ENCODE results near the gene TRIM42. TPM values are rescaled to one million over a fixed set of nuclear protein-coding genes. Genes with fewer than 3 reads are reported as not detected.

TRIM42 gene
- total and polyA plus RNA-seq, 2 donors from 2014 or later: not detected

DNA sequence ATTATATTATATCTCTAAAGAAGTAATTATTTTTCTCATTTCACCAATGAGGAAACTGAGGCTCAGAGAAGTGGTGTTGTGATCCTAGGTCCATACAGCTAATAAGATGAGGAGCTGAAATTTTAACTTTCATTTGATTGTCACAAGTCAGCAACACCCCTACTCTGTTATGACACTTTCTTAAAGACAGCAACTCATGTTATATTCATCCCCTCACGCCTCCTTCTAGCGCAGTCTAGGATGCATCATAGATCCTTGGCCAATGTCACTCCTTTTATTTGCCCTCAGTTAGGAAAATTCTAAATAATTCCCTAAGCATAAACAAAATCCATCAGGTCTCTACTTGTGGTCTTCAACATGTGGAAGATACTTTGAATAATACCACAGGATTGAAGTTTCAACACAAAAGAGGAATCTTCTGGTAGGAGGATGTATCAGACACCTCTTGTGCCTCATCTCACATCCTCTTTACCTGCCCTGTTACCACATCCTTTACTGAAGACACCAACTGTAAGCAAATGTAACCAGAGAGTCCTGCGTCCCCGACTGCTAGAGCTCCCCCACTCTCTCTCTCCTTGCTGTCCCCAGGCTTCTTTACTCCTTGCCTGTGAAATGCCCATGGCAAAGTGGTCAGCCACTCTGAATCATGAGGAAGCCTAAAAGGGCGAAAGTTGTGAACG, 53.7 kb downstream of the TRIM42 start:
- no peak overlapping the region for H3K9ac ChIP-seq (ENCODE audit: low read length in 3 of 3)
- no peaks in the 10 kb centered on the region for H3K36me3 ChIP-seq (ENCODE audit: control insufficient read depth in 2 of 3, insufficient read depth in 3 of 3, low read length in 3 of 3)
- no peaks in the 10 kb centered on the region for H3K9me3 ChIP-seq (ENCODE audit: control insufficient read depth in 2 of 3, insufficient read depth in 1 of 3, low read length in 3 of 3)
- peaks cover 0 to 2% (median 0%) of the 10 kb centered on the region in 3 donors for H3K4me1 ChIP-seq (ENCODE audit: control insufficient read depth in 2 of 3, insufficient read depth in 2 of 3, low read depth in 1 of 3, low read length in 3 of 3)
- no peak for DNase-seq
- TF ChIP-seq, protein P1, sequence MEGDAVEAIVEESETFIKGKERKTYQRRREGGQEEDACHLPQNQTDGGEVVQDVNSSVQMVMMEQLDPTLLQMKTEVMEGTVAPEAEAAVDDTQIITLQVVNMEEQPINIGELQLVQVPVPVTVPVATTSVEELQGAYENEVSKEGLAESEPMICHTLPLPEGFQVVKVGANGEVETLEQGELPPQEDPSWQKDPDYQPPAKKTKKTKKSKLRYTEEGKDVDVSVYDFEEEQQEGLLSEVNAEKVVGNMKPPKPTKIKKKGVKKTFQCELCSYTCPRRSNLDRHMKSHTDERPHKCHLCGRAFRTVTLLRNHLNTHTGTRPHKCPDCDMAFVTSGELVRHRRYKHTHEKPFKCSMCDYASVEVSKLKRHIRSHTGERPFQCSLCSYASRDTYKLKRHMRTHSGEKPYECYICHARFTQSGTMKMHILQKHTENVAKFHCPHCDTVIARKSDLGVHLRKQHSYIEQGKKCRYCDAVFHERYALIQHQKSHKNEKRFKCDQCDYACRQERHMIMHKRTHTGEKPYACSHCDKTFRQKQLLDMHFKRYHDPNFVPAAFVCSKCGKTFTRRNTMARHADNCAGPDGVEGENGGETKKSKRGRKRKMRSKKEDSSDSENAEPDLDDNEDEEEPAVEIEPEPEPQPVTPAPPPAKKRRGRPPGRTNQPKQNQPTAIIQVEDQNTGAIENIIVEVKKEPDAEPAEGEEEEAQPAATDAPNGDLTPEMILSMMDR (IDR thresholded peaks at IDR 0.05; ENCODE audit: borderline replicate concordance, extremely low read depth, insufficient read depth): no peak
- H3K27ac ChIP-seq (ENCODE audit: low read depth in 2 of 2, low read length in 2 of 2): no peak overlapping the region
- FAIRE-seq: no peak
- intact Hi-C loops (cut with DNase I): no loop called here
- no peak overlapping the region for H3K4me3 ChIP-seq (ENCODE audit: low read length in 3 of 3)
- H3K27me3 ChIP-seq (ENCODE audit: control insufficient read depth, insufficient read depth, low read length): no peaks in the 10 kb centered on the region

DNA sequence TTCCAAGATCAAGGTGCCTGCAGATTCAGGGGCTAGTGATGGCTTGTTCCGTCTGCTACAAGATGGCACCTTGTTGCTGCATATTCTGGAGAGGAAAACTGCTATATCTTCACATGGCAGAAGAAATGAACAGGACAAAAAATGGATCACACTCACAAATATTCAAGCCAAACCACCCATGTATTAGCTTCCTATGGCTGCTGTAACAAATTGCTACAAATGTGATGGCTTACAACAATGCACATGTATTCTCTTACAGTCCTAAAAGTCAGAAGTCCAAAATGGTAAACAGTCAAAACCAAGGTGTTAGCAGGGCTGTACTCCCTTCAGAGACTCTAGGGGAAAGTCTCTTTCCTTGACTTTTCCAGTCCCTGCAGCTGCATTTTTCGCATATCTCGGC, 55.8 kb downstream of the TRIM42 start:
- no peaks in the 10 kb centered on the region for H3K9me3 ChIP-seq (ENCODE audit: control insufficient read depth in 2 of 3, insufficient read depth in 1 of 3, low read length in 3 of 3)
- H3K4me1 ChIP-seq (ENCODE audit: control insufficient read depth in 2 of 3, insufficient read depth in 2 of 3, low read depth in 1 of 3, low read length in 3 of 3): no peaks in the 10 kb centered on the region
- FAIRE-seq: no peak
- intact Hi-C loops (cut with DNase I): no loop called here
- no peak for DNase-seq
- H3K4me3 ChIP-seq (ENCODE audit: low read length in 3 of 3): no peak overlapping the region
- TF ChIP-seq, protein P1 (IDR thresholded peaks at IDR 0.05; ENCODE audit: borderline replicate concordance, extremely low read depth, insufficient read depth): no peak
- no peak overlapping the region for H3K27ac ChIP-seq (ENCODE audit: low read depth in 2 of 2, low read length in 2 of 2)
- H3K27me3 ChIP-seq (ENCODE audit: control insufficient read depth, insufficient read depth, low read length): no peaks in the 10 kb centered on the region
- no peak overlapping the region for H3K9ac ChIP-seq (ENCODE audit: low read length in 3 of 3)
- H3K36me3 ChIP-seq (ENCODE audit: control insufficient read depth in 2 of 3, insufficient read depth in 3 of 3, low read length in 3 of 3): no peaks in the 10 kb centered on the region

DNA sequence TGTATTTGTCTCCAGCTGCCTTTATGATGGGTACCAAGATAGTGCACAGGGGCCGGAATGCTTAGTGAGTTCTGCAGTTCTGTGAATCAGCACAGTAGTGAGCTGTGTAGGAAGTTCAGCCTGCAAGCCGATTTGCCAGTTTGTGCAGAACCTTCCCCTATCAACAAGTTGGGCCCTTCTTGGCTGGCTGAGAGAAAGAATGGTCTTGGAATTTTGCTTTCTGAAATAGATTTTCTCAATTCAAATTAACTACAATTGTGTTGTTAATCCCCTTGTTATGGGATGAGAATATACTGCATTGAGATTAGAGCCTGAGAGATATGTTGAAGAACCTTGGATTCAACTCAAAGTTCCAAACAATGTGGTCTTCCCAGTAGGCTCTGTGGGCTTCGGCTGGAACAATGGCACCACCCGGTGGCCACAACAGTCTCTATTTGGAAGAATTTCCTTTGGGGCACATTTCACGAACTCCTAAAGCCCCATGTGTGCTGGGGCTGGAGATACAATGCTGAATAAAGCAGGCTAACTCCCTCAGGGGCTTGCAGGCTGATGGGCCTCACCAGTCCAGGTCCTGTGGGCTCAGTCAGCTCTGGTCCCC, 59.1 kb downstream of the TRIM42 start:
- no peaks in the 10 kb centered on the region for H3K36me3 ChIP-seq (ENCODE audit: control insufficient read depth in 2 of 3, insufficient read depth in 3 of 3, low read length in 3 of 3)
- no peak overlapping the region for H3K9ac ChIP-seq (ENCODE audit: low read length in 3 of 3)
- no peaks in the 10 kb centered on the region for H3K4me1 ChIP-seq (ENCODE audit: control insufficient read depth in 2 of 3, insufficient read depth in 2 of 3, low read depth in 1 of 3, low read length in 3 of 3)
- H3K27me3 ChIP-seq (ENCODE audit: control insufficient read depth, insufficient read depth, low read length): no peaks in the 10 kb centered on the region
- TF ChIP-seq, protein P1 (IDR thresholded peaks at IDR 0.05; ENCODE audit: borderline replicate concordance, extremely low read depth, insufficient read depth): peak; percentile 59
- H3K4me3 ChIP-seq (ENCODE audit: low read length in 3 of 3): no peak overlapping the region
- peak in 4 of 5 donors; percentile 33 to 81 (median 42) for DNase-seq
- intact Hi-C loops (cut with DNase I): no loop called here
- FAIRE-seq: no peak
- H3K9me3 ChIP-seq (ENCODE audit: control insufficient read depth in 2 of 3, insufficient read depth in 1 of 3, low read length in 3 of 3): no peaks in the 10 kb centered on the region
- H3K27ac ChIP-seq (ENCODE audit: low read depth in 2 of 2, low read length in 2 of 2): no peak overlapping the region
